Measurements from ENCODE around the gene CDT1.

CDT1 gene

GRCh38 chr16:88806491-88807111 is 3.0 kb downstream of the CDT1 start:
- DNase-seq: no peak

GRCh38 chr16:88807142-88807625 is 3.6 kb downstream of the CDT1 start:
- no peak for DNase-seq

GRCh38 chr16:88807626-88808453 is 4.3 kb downstream of the CDT1 start:
- no peak for DNase-seq

- no peak for DNase-seq
Measured at GRCh38 chr16:88809068-88809675, 5.6 kb downstream of the CDT1 start.

- DNase-seq: no peak
Measured at GRCh38 chr16:88809676-88810165, 6.1 kb downstream of the CDT1 start.

- no peak for DNase-seq
Measured at GRCh38 chr16:88810166-88810911, 6.8 kb downstream of the CDT1 start.

GRCh38 chr16:88810912-88811768 is 7.6 kb downstream of the CDT1 start:
- DNase-seq: peak in 1 of 2 experiments; percentile 15

- peak; percentile 65 to 71 for DNase-seq
Measured at GRCh38 chr16:88811769-88812512, 8.4 kb downstream of the CDT1 start, which contains the start of gene APRT. Gene APRT (minus strand): TSS chr16:88811928. CDS start chr16:88811899, 29 bp downstream.

- no peak for DNase-seq
Measured at GRCh38 chr16:88812513-88813268, 9.1 kb downstream of the CDT1 start.

GRCh38 chr16:88813269-88814143 is 9.9 kb downstream of the CDT1 start:
- no peak for DNase-seq

- no peak for DNase-seq
Measured at GRCh38 chr16:88814144-88814502, 10.5 kb downstream of the CDT1 start.

GRCh38 chr16:88815227-88815626 is 11.6 kb downstream of the CDT1 start:
- DNase-seq: no peak

GRCh38 chr16:88815901-88816589 is 12.5 kb downstream of the CDT1 start:
- no peak for DNase-seq

GRCh38 chr16:88816736-88817535 is 13.3 kb downstream of the CDT1 start:
- no peak for DNase-seq

GRCh38 chr16:88817785-88818574 is 14.4 kb downstream of the CDT1 start:
- no peak for DNase-seq

GRCh38 chr16:88818575-88818874 is 14.9 kb downstream of the CDT1 start:
- no peak for DNase-seq

- no peak for DNase-seq
Measured at GRCh38 chr16:88819126-88819525, 15.5 kb downstream of the CDT1 start.
